C4-2B (cell line): Measurements from ENCODE around the gene DSCAML1.

Experiments
- H3K27ac ChIP-seq: fragments of 450-650 bp; 2 replicates; pipeline ENCODE4 v1.5.1; 2017
- ZFX ChIP-seq: fragments of 450-650 bp; IDR thresholded peaks from 2 replicates; pipeline ENCODE4 v1.6.1; 2017
- TF ChIP-seq, protein P1 (sequence below): fragments of 450-650 bp; conservative IDR thresholded peaks from 2 replicates; pipeline ENCODE4 v1.5.1; 2017; ENCODE audit warnings: mild to moderate bottlenecking

Gene DSCAML1

DNA sequence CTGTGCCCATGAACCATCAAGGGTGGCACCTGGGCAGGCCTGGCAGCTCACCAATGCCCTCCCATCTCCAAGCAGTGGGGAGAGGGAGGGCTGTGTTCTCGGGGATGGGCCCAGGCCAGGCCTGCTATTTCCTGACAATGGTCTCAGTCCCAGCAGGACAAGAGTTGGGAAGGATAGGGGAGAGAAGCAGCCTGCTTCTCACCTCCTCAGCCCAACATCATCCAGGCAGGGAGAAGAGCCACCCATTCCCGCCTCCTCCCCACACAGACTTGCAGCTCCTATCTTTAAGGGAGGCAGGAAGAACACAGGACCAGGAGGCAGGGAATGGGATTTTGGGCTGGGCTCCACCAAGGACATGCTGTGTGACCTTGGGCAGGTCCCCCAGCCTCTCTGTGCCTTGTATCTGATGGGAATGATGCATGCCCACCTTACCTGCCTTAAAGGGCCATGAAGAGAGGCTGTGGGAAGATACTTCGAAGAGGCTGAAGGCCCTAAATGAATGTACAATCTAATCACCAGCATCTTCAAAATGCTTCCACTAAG is 108.7 kb downstream of the DSCAML1 start:
- TF ChIP-seq, protein P1, sequence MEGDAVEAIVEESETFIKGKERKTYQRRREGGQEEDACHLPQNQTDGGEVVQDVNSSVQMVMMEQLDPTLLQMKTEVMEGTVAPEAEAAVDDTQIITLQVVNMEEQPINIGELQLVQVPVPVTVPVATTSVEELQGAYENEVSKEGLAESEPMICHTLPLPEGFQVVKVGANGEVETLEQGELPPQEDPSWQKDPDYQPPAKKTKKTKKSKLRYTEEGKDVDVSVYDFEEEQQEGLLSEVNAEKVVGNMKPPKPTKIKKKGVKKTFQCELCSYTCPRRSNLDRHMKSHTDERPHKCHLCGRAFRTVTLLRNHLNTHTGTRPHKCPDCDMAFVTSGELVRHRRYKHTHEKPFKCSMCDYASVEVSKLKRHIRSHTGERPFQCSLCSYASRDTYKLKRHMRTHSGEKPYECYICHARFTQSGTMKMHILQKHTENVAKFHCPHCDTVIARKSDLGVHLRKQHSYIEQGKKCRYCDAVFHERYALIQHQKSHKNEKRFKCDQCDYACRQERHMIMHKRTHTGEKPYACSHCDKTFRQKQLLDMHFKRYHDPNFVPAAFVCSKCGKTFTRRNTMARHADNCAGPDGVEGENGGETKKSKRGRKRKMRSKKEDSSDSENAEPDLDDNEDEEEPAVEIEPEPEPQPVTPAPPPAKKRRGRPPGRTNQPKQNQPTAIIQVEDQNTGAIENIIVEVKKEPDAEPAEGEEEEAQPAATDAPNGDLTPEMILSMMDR = no peak
- no peak for TF ChIP-seq ZFX
- H3K27ac ChIP-seq = no peak overlapping the region

DNA sequence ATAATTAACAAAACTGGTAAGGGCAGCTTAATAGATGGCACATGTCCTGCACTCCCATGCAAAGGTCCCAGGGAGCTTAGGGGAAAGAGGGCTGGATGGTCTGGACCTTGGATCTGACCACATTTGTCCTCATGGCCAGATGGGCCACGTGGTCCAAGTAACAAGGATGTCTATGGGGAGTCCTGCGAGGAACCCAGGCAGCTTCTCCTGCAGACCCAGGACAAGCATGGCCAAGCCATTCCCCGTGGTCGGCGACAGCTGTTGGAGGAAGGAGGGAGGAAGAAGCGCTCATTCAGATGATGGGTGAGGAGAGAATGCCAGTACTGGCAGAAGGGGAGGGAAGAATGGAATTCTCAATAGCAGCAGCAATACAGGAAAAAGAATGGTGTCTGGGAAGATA is 109.2 kb downstream of the DSCAML1 start:
- TF ChIP-seq, protein P1 = no peak
- TF ChIP-seq ZFX = no peak
- H3K27ac ChIP-seq = no peak overlapping the region

DNA sequence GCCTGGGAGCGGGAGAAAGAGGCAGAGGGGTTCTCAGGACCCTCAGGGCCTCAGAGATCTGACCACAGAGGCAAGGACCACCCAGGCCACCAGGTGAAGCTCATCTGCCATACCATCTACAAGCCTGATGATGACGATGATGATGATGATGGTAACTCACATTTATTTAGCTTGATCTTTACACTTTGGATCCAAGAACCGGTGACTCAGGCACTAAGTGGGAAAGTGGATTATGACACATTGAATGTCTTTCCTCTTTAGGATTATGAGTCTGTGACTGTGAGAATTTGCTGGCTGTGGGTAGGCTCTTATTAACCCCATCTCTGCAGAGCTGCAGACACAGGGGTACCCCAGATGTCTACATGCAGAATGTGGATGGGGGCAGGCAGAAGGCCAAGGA is 110.3 kb downstream of the DSCAML1 start:
- H3K27ac ChIP-seq = no peak overlapping the region
- no peak for TF ChIP-seq ZFX
- TF ChIP-seq, protein P1 = no peak

DNA sequence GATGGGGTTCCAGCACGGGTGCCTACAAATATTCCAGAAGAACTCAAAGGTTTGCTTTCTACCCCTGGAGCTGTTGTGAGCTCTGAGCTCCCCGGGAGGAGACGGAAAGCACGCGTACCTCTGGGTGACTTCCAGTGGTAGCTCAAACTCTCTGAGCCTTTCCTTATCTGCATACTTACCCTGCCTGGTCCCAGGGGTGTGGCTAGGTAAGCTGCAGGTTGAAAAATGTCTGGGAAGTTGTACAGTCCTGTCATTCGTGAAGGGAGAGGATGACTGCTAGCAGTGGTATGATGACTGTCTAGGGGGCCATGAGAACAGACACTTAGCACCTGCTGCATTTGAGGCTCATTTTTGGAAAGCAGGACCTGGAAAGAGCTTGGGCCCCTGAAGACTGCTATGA is 111.5 kb downstream of the DSCAML1 start:
- H3K27ac ChIP-seq = no peak overlapping the region
- TF ChIP-seq, protein P1 = no peak
- TF ChIP-seq ZFX = no peak

DNA sequence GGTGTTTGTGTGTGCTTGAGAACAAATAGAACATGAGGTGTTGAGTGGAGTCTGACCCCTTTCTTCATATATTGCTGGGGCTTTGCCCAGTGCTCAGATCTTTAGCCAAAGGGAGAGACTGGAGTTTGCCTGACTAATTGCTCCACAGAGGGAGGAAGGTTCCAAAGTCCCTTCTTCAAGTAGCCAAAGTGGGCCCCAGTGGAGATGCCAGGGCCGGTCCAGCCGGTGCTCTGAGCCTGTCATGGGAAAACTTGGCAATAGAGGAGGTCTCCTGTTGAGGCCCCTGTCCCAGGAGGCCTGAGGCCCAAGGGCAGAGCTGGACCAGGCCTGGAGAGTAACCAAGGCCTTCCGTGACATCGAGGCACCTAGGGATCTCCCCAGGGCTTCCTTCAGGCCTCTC is 112.3 kb downstream of the DSCAML1 start:
- TF ChIP-seq ZFX = no peak
- TF ChIP-seq, protein P1 = no peak

DNA sequence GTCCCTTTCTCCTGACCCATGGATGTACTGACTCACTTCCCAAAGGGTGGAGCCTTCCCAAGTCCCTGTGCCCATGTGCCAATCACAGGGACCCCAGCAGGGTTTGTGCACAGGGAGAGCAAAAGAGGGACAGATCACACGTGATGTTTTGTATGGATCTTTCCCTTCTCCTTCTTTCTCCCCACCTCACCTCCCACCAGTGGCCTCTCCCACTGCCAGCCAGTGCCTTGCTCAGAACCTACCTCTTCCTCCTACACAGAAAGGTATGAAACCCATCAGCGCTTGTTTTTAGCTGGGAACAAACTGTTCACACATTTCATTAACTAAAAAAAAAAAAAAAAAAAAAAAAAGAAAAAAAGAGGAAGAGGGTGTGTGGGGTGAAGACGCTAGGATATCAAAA is 112.9 kb downstream of the DSCAML1 start:
- H3K27ac ChIP-seq = no peak overlapping the region
- no peak for TF ChIP-seq ZFX
- TF ChIP-seq, protein P1 = no peak

More for the DNA sequence above, 112.3 kb downstream of the DSCAML1 start:
- H3K27ac ChIP-seq = no peak overlapping the region

DNA sequence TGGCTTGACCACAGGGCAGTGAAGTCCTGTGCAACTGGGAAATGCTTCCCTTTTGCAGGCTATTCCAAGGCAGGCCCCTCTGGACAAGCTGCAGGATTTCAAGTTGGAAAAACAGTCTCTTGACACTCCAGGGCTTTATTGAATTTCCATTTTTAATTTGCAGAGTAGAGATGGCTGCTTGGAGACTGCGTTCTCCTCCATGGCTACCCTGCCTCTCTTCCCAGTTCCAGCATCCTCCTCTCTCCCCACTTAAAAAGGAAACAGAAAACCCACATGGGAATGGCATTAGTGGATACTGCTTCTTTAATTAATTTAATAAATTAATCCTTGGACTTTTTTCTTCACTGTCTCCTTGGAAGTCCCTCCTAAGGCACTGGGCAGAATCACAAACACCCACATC is 115.6 kb downstream of the DSCAML1 start:
- H3K27ac ChIP-seq = no peak overlapping the region
- TF ChIP-seq, protein P1 = no peak
- TF ChIP-seq ZFX = no peak
